GM19372 (cell line): Measurements from ENCODE around the gene OR2T3.
A peak's percentile ranks its signal among the peaks of the same experiment; 100 is the strongest.
"Not testable (repeated sequence)": the region's sequence is repeated elsewhere in the genome, so short reads cannot be mapped to it uniquely, and the experiment has no call there.

Source experiments
- ATAC-seq: cut with Tn5 transposase; IDR thresholded peaks from one replicate; pipeline ENCODE4 v1.9.1; 2021; ENCODE audit warnings: mild to moderate bottlenecking, low read depth, moderate library complexity; ENCODE audit not compliant: unreplicated experiment

OR2T3 gene

GRCh38 chr1:248459117-248459516 lies 14.0 kb upstream of the OR2T3 start:
- not testable (repeated sequence) for ATAC-seq

GRCh38 chr1:248471154-248471553 lies 2.0 kb upstream of the OR2T3 start:
- ATAC-seq, result no peak

GRCh38 chr1:248472111-248472510 lies 1.0 kb upstream of the OR2T3 start:
- ATAC-seq, result not testable (repeated sequence)

GRCh38 chr1:248475660-248476059 lies 2.5 kb downstream of the OR2T3 start:
- ATAC-seq, result not testable (repeated sequence)

- ATAC-seq, result peak; percentile 74
Measured at GRCh38 chr1:248481686-248482579, 8.8 kb downstream of the OR2T3 start.

- not testable (repeated sequence) for ATAC-seq
Measured at GRCh38 chr1:248488289-248488688, 15.1 kb downstream of the OR2T3 start, which contains the start of gene OR2T5. Gene OR2T5, plus strand, starts transcription at chr1:248488589. Its CDS starts 0 bp downstream, at chr1:248488589.

GRCh38 chr1:248496661-248497060 lies 23.5 kb downstream of the OR2T3 start:
- ATAC-seq, result not testable (repeated sequence)

GRCh38 chr1:248500305-248501035 lies 27.3 kb downstream of the OR2T3 start:
- not testable (repeated sequence) for ATAC-seq

- ATAC-seq, result not testable (repeated sequence)
Measured at GRCh38 chr1:248507773-248508172, 34.6 kb downstream of the OR2T3 start, which contains the start of gene OR2G6. Gene OR2G6, plus strand, starts transcription at chr1:248508073. Its CDS starts 13,574 bp downstream, at chr1:248521647.

GRCh38 chr1:248510217-248510616 lies 37.1 kb downstream of the OR2T3 start:
- not testable (repeated sequence) for ATAC-seq

GRCh38 chr1:248521856-248522255 lies 48.7 kb downstream of the OR2T3 start:
- ATAC-seq, result no peak
